Gastrocnemius medialis (tissue), 4 donors: ENCODE measurements around the gene PRR20G. TPM values are rescaled to one million over a fixed set of nuclear protein-coding genes. Genes with fewer than 3 reads are reported as not detected.

Experiments
- ATAC-seq, 2 donors: fragments of 150-250 bp; one replicate each; pipeline ENCODE4 v1.9.1; 2016
- DNase-seq, 2 donors: peaks; one replicate each; pipeline ENCODE4 v3.0.0-alpha.2; 2019
- H3K27ac ChIP-seq, 4 donors: fragments of 200-600 bp; sonication (generic); 1 replicate in 1 of 4; 2 replicates in 3 of 4; pipeline ENCODE4 v1.5.1; 2016 to 2018; ENCODE audit warnings: mild to moderate bottlenecking in 2 of 4, moderate library complexity in 1 of 4
- H3K27me3 ChIP-seq, 3 donors: fragments of 200-600 bp; sonication (generic) in 2 of 3; 1 replicate in 1 of 3; 2 replicates in 2 of 3; pipeline versions ENCODE4 v1.5.1 to v1.6.0; 2016 to 2019; ENCODE audit warnings: mild to moderate bottlenecking in 1 of 3, moderate library complexity in 1 of 3
- H3K36me3 ChIP-seq, 2 donors: fragments of 200-600 bp; sonication (generic) in 1 of 2; one replicate each; pipeline ENCODE4 v1.5.1; 2017 to 2018
- H3K4me1 ChIP-seq, 2 donors: fragments of 200-600 bp; sonication (generic) in 1 of 2; one replicate each; pipeline ENCODE4 v1.5.1; 2016 to 2017; ENCODE audit warnings: mild to moderate bottlenecking in 2 of 2
- H3K4me3 ChIP-seq, 4 donors: fragments of 200-600 bp; sonication (generic) in 3 of 4; 1 replicate in 1 of 4; 2 replicates in 3 of 4; pipeline ENCODE4 v1.5.1; 2016 to 2019; ENCODE audit warnings: mild to moderate bottlenecking in 2 of 4
- H3K9me3 ChIP-seq, 3 donors: fragments of 200-600 bp; sonication (generic) in 2 of 3; 1 replicate in 1 of 3; 2 replicates in 2 of 3; pipeline ENCODE4 v1.5.1; 2016 to 2019
- POLR2A ChIP-seq, 2 donors: fragments of 450-650 bp; IDR thresholded peaks; one replicate each; pipeline ENCODE4 v1.6.1; 2017; ENCODE audit warnings: antibody characterized with exemption in 2 of 2, mild to moderate bottlenecking in 2 of 2, moderate library complexity in 2 of 2
- in situ Hi-C, 4 donors: fragments of 200-750 bp; cut with MboI; loops; one replicate each; pipeline versions ENCODE4 v1.15.0 to v1.8.0; 2017; ENCODE audit warnings: low sequenced_read_pairs in 4 of 4
- intact Hi-C: fragments of 100-400 bp; cut with DNase I; formaldehyde crosslinking; loops from one replicate; pipeline ENCODE4 v1.15.1; 2023; ENCODE audit warnings: low total_unique reads
- total RNA-seq, 4 donors: library from RNA; depleted of rRNA; stranded (reverse); fragments of >200 nt; gene quantifications; one replicate each; pipeline versions ENCODE4 v1.1.0 to v1.2.3, GENCODE V29; 2016
- TF ChIP-seq, protein P1 (sequence below), 5 experiments: fragments of 450-650 bp in 3 of 5; fragments of 200-600 bp in 2 of 5; sonication (generic) in 2 of 5; IDR thresholded peaks in 4 of 5; conservative IDR thresholded peaks in 1 of 5; 1 replicate in 4 of 5; 2 replicates in 1 of 5; pipeline ENCODE4 v1.5.1; 2016 to 2019; ENCODE audit warnings: antibody characterized with exemption in 5 of 5, mild to moderate bottlenecking in 3 of 5, moderate library complexity in 3 of 5

PRR20G gene
- total RNA-seq, 4 donors from 2014 or later, result not detected

DNA sequence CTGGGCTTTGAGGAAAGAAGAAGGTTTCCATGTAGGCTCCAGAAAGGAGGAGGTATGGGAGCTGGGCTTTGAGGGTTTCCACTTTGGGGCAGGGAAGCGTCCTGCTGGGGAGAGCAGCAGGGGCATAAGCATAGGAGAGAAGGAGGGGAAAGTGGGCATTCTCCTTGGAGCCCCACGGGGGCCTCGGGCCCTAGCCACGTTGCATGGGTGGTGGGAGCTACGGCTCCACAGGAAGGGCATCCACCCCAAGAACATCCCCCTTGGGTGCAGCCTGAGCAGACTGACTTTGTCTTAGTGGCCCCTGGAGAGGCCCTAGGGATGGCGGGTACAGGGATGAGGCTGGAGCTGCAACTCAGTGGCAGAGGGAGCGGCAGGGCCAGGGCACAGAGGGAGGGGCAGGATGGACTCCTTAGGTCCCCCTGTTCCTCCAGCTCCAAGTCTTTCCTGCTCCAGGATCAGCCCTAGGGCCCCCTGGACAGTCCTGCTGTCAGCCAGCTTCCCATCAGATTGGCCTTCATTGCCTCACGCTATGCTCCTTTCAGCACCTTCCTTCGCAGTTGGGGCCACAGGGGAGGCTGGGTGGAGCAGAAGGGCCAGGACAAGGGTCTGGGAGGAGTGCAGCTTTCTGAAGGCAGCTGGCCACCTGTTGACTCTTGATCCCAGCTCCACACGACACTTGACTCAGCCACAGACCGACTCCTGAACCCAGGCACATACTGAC is 22.9 kb downstream of the PRR20G start:
- in situ Hi-C loops, result no loop called here

DNA sequence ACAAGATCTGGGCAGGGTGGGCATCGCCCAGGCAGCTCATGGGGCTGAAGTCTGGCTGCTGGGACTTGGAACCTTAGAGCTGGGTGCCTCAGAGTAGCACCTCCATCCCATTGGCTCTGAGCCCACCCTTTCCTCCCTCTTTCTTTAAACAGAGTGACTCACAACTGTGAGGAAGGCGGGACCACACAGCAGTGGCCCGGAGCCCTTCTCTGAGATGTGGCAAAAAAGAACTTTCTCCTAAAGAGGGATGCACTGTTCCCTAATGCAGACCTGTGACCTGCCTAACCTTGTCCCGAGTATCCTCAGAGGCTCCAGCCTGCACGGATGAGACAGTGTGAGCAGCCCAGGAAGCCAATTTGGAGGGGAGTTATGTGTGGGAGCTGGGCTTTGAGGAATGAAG is 23.6 kb downstream of the PRR20G start:
- ATAC-seq, result no peak
- DNase-seq, result no peak
- TF ChIP-seq, protein P1, sequence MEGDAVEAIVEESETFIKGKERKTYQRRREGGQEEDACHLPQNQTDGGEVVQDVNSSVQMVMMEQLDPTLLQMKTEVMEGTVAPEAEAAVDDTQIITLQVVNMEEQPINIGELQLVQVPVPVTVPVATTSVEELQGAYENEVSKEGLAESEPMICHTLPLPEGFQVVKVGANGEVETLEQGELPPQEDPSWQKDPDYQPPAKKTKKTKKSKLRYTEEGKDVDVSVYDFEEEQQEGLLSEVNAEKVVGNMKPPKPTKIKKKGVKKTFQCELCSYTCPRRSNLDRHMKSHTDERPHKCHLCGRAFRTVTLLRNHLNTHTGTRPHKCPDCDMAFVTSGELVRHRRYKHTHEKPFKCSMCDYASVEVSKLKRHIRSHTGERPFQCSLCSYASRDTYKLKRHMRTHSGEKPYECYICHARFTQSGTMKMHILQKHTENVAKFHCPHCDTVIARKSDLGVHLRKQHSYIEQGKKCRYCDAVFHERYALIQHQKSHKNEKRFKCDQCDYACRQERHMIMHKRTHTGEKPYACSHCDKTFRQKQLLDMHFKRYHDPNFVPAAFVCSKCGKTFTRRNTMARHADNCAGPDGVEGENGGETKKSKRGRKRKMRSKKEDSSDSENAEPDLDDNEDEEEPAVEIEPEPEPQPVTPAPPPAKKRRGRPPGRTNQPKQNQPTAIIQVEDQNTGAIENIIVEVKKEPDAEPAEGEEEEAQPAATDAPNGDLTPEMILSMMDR (IDR thresholded peaks at IDR 0.05 in 4 of 5, conservative IDR thresholded peaks at IDR 0.05 in 1 of 5), result no peak
- TF ChIP-seq POLR2A (IDR thresholded peaks at IDR 0.05), result no peak
- Histone ChIP-seq H3K9me3 (peaks cover 0 to 4% (median 0%) of the 10 kb centered on the region in 3 donors), H3K4me1 (no peaks in the 10 kb centered on the region), H3K36me3 (no peaks in the 10 kb centered on the region), H3K27ac (no peak overlapping the region), H3K27me3 (peaks cover 0 to 3% (median 0%) of the 10 kb centered on the region in 3 donors), H3K4me3 (no peak overlapping the region)
- in situ Hi-C loops (no loop called here), intact Hi-C loops (no loop called here)

More for the DNA sequence above, 22.9 kb downstream of the PRR20G start:
- TF ChIP-seq, protein P1 (IDR thresholded peaks at IDR 0.05 in 4 of 5, conservative IDR thresholded peaks at IDR 0.05 in 1 of 5), result no peak
- TF ChIP-seq POLR2A (IDR thresholded peaks at IDR 0.05), result no peak
- no peak overlapping the region for H3K4me3 ChIP-seq
- H3K27ac ChIP-seq, result no peak overlapping the region
- peaks cover 0 to 4% (median 0%) of the 10 kb centered on the region in 3 donors for H3K9me3 ChIP-seq
- DNase-seq (no peak), ATAC-seq (no peak)
- H3K27me3 ChIP-seq, result peaks cover 0 to 3% (median 0%) of the 10 kb centered on the region in 3 donors
- intact Hi-C loops, result no loop called here
- no peaks in the 10 kb centered on the region for H3K36me3 ChIP-seq
- H3K4me1 ChIP-seq, result no peaks in the 10 kb centered on the region

DNA sequence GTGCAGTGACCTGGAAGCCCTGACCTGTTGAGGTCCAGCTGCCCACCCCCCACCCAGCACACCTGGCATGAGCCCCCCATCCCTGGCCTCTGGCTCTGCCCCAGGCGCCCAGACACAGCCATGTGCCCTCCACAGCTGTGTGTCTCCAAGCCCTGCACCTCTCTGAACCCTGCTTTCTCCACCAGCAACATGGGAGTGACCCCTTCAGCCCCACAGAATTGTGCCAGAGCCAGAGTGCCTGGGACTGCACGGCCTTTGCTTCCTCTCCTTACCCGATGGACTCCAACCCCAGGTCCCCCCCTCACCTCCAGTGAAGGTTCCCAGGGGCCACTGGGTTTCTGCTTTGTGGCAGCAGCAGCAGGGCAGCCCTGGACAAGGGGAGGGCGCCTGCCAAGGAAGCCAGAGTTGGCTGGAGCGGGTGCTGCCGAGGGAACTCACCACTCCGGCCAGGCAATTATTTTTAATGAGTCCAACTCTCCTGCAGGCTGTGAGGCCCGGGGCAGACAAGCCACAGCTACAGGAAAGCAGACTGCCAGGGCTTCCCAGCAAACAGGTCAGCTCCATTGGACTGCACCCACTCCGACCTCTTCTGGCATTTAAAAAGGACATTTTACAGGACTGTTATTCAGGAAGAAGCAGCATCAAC is 24.1 kb downstream of the PRR20G start:
- in situ Hi-C loops, result no loop called here
- Histone ChIP-seq H3K4me3 (no peak overlapping the region), H3K27me3 (peaks cover 0 to 2% (median 0%) of the 10 kb centered on the region in 3 donors), H3K27ac (no peak overlapping the region), H3K4me1 (no peaks in the 10 kb centered on the region), H3K9me3 (no peaks in the 10 kb centered on the region), H3K36me3 (no peaks in the 10 kb centered on the region)
- ATAC-seq (no peak), DNase-seq (no peak)
- intact Hi-C loops, result no loop called here
- TF ChIP-seq, protein P1 (IDR thresholded peaks at IDR 0.05 in 4 of 5, conservative IDR thresholded peaks at IDR 0.05 in 1 of 5), result no peak
- no peak for TF ChIP-seq POLR2A (IDR thresholded peaks at IDR 0.05)

DNA sequence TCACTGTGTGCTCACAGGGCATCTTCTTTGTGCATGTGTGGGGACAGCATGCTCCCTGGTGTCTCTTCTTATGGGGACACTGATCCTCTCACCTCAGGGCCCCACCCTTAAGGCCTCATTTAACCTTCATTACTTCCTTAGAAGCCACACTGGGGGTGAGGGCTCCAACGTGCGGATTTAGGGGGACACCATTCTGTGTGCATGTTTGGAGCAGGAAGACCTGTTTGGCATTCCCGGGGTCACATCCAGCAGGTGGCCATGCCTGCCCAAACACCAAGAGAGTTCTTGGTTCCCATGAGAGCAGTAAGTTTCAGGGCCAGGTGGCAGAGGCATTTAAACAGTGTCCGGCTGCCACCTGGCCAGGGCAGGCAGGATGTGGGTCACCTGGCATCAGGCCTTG is 24.8 kb downstream of the PRR20G start:
- in situ Hi-C loops, result no loop called here
- TF ChIP-seq, protein P1 (IDR thresholded peaks at IDR 0.05 in 4 of 5, conservative IDR thresholded peaks at IDR 0.05 in 1 of 5), result no peak
- no peak for TF ChIP-seq POLR2A (IDR thresholded peaks at IDR 0.05)

More for the DNA sequence above, 24.8 kb downstream of the PRR20G start:
- Histone ChIP-seq H3K4me1 (no peaks in the 10 kb centered on the region), H3K27me3 (no peaks in the 10 kb centered on the region), H3K27ac (no peak overlapping the region), H3K36me3 (no peaks in the 10 kb centered on the region), H3K9me3 (no peaks in the 10 kb centered on the region), H3K4me3 (no peak overlapping the region)
- no peak for ATAC-seq
- DNase-seq, result no peak
- intact Hi-C loops, result no loop called here
